ENCODE data around the gene TACO1. TPM values are rescaled to one million over a fixed set of nuclear protein-coding genes. Genes with fewer than 3 reads are reported as not detected.

The TACO1 gene
- total and polyA plus RNA-seq, 4 experiments from 2014 or later = 17.7 to 22.8 (median 21.1) TPM

DNA sequence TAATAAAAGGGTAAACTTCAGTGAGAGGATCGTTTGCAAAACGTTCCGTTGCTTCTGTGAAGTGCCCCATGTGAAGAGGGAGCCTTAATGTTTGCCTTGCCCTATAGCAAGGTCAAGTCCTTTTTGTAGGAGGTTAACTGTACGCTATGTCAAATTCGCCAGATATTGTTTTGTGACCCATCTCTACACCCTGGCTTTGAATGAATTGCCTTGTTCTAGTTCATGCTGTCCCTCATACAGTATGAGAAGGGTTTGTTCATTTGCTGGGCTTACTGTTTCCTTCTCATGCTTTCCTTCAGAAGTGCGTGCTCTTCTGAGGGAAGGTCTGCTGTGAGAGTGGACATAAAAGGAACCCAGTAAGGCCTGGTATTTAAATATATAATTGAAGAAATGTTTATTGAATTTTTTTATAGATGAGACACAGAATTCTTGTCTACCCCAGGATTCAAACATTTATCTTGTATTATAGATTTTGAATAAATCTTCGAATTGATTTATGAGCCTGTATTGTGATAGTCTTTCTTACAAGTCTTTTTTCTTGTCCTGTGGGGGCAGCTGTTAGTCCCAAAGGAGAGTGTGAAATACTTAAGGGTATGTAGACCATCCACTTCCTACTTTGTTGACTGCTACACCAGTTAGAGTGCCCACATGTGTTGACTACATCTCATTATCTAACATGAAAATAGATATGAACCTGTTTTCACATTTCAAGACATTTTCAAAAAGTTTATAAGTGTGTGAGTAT is 23.3 kb downstream of the TACO1 start:
- peak overlapping the region in 6 of 7 donors; percentile 87 to 94 (median 92) for H3K27ac Mint-ChIP-seq
- POLR2A ChIA-PET (ENCODE audit: partially characterized antibody) = interaction anchor here (0.8 to 5.4 kb wide), 10 partner anchors 10 to 184 kb away, joined by 3 to 96 read pairs (median 10); partner anchors contain the start of genes DCAF7 and LIMD2
- H3K4me1 ChIP-seq (ENCODE audit: insufficient read depth, low read length) = peaks cover 54% of the 10 kb centered on the region

DNA sequence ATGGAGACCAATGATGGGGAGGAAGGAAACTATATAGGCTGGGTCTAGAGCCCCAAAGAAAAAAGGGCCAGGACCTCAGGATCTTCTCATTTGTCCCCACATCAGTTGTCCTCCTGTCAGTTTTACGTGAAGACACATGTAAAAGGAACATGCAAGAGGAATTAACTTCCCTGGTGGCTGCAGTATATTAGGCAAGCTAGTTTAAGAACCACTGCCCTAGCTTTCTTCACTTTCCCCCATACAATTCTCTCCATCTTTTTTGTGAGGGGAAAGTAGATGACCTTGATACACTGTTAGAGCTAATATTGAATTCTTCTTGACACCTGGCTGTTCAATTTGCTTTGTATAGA is 23.8 kb downstream of the TACO1 start:
- Histone ChIP-seq H3K4me3 (ENCODE audit: low read length in 2 of 2) (no peak overlapping the region), H3K4me1 (ENCODE audit: insufficient read depth, low read length) (peaks cover 54% of the 10 kb centered on the region), H3K27ac (ENCODE audit: low read depth, low read length) (no peak overlapping the region), H3K27me3 (ENCODE audit: insufficient read depth, low read length) (no peaks in the 10 kb centered on the region), H3K9me3 (ENCODE audit: control insufficient read depth in 1 of 2, low read length in 2 of 2) (no peaks in the 10 kb centered on the region), H3K36me3 (ENCODE audit: insufficient read depth, low read length) (no peaks in the 10 kb centered on the region)
- Mint-ChIP-seq H3K27me3 (no peaks in the 10 kb centered on the region), H3K4me1 (peaks cover 32 to 57% (median 49%) of the 10 kb centered on the region in 4 donors), H3K9me3 (no peaks in the 10 kb centered on the region), H3K27ac (peak overlapping the region in 2 of 7 donors; percentile 30 to 90), H3K4me3 (peak overlapping the region; percentile 68 to 98 (median 97)), H3K36me3 (peaks cover 0 to 16% of the 10 kb centered on the region in 2 donors)
- ChIA-PET CTCF (ENCODE audit: partially characterized antibody) (interaction anchor here (4.6 kb wide), 1 partner anchor 12 kb away, joined by 20 read pairs; no protein-coding TSS in a partner anchor), POLR2A (ENCODE audit: partially characterized antibody) (interaction anchor here (0.8 to 5.4 kb wide), 4 partner anchors 14 to 184 kb away, joined by 3 to 96 read pairs (median 50); no protein-coding TSS in a partner anchor)
- DNase-seq = no peak
- intact Hi-C loops (cut with micrococcal nuclease) = loop anchor here (5.0 kb wide), 2 partner anchors 73 to 203 kb away; partner anchors contain the start of genes FTSJ3 and PSMC5

More for the DNA sequence above, 23.3 kb downstream of the TACO1 start:
- H3K4me1 Mint-ChIP-seq = peaks cover 32 to 55% (median 47%) of the 10 kb centered on the region in 4 donors
- intact Hi-C loops (cut with micrococcal nuclease) = loop anchor here (2.0 to 5.0 kb wide), 3 partner anchors 73 to 219 kb away; partner anchors contain the start of genes FTSJ3, PSMC5 and SMARCD2
- CTCF ChIA-PET (ENCODE audit: partially characterized antibody) = interaction anchor here (1.9 to 4.6 kb wide), 5 partner anchors 11 to 87 kb away, joined by 5 to 37 read pairs (median 13); no protein-coding TSS in a partner anchor
- no peaks in the 10 kb centered on the region for H3K36me3 ChIP-seq (ENCODE audit: insufficient read depth, low read length)
- no peak overlapping the region for H3K27ac ChIP-seq (ENCODE audit: low read depth, low read length)
- H3K27me3 Mint-ChIP-seq = no peaks in the 10 kb centered on the region
- peaks cover 0 to 16% of the 10 kb centered on the region in 2 donors for H3K36me3 Mint-ChIP-seq
- DNase-seq = no peak
- H3K4me3 ChIP-seq (ENCODE audit: low read length in 2 of 2) = peak overlapping the region; percentile 43 to 76
- H3K9me3 ChIP-seq (ENCODE audit: control insufficient read depth in 1 of 2, low read length in 2 of 2) = no peaks in the 10 kb centered on the region
- no peaks in the 10 kb centered on the region for H3K9me3 Mint-ChIP-seq
- peak overlapping the region; percentile 95 to 99 (median 98) for H3K4me3 Mint-ChIP-seq
- no peaks in the 10 kb centered on the region for H3K27me3 ChIP-seq (ENCODE audit: insufficient read depth, low read length)

DNA sequence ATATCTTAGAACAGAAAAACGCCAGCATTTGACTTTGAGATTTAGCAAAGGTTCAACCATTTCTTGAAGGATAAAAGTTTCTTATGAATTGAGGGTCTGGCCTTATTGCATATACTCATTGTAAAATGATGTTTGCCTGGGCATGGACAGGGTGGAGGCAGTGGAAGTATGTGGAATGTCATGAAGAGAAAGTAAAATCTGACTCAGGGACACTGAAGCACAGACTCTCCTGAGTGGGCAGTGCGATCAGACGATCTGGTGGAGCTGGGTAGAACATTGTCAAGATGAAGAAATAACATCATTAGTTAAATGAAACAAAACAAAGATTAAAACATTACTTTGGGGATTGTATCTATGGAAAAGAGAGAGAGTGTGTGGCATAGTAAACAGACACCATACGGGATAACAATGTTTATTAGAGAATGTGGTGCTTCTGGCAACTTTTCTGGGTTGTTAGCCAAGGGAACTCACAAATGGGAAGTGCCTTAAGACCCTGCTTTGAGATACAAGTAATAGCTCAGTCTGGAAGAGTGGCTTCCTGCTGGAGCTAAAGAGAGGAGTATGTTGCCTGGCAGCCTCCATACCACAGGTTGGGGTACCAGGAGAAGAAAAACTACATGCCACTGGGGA is 26.0 kb downstream of the TACO1 start:
- H3K4me3 ChIP-seq (ENCODE audit: low read length in 2 of 2) = no peak overlapping the region
- no peak for DNase-seq
- Mint-ChIP-seq H3K9me3 (no peaks in the 10 kb centered on the region), H3K27ac (peak overlapping the region in 2 of 7 donors; percentile 0 to 12), H3K36me3 (peaks cover 0 to 27% of the 10 kb centered on the region in 2 donors), H3K4me1 (peaks cover 37 to 64% (median 54%) of the 10 kb centered on the region in 4 donors), H3K27me3 (no peaks in the 10 kb centered on the region), H3K4me3 (peak overlapping the region in 3 of 8 donors; percentile 2 to 41 (median 31))
- ChIA-PET POLR2A (ENCODE audit: partially characterized antibody) (interaction anchor here (0.7 to 1.7 kb wide), 4 partner anchors 10 to 71 kb away, joined by 3 to 5 read pairs (median 4); no protein-coding TSS in a partner anchor), CTCF (ENCODE audit: partially characterized antibody) (interaction anchor here (0.6 to 4.6 kb wide), 3 partner anchors 14 to 84 kb away, joined by 3 to 20 read pairs (median 10); no protein-coding TSS in a partner anchor)
- no peaks in the 10 kb centered on the region for H3K27me3 ChIP-seq (ENCODE audit: insufficient read depth, low read length)
- intact Hi-C loops (cut with micrococcal nuclease) = no loop called here
- H3K4me1 ChIP-seq (ENCODE audit: insufficient read depth, low read length) = peaks cover 49% of the 10 kb centered on the region
- H3K27ac ChIP-seq (ENCODE audit: low read depth, low read length) = no peak overlapping the region
- H3K9me3 ChIP-seq (ENCODE audit: control insufficient read depth in 1 of 2, low read length in 2 of 2) = no peaks in the 10 kb centered on the region
- H3K36me3 ChIP-seq (ENCODE audit: insufficient read depth, low read length) = no peaks in the 10 kb centered on the region

DNA sequence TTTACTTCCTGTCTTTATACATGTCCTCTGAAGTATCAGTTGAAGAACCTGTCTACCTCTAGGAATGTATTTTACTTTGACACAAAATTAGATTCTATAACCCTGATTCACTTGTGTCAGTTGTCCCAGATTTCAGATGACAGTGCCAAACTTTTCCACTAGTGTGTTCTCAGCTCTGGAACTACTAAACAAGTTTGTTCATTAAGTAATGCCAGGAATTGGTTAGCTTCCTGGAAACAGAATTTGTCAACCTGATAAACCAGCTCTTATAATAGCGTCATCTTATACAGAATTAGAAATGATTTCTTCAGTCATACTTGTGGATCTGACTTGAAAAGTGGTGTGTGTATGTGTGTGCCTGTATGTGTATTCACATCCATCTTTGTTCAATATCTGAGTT is 28.9 kb downstream of the TACO1 start:
- Histone ChIP-seq H3K9me3 (ENCODE audit: control insufficient read depth in 1 of 2, low read length in 2 of 2) (no peaks in the 10 kb centered on the region), H3K4me1 (ENCODE audit: insufficient read depth, low read length) (peaks cover 45% of the 10 kb centered on the region), H3K4me3 (ENCODE audit: low read length in 2 of 2) (no peak overlapping the region), H3K36me3 (ENCODE audit: insufficient read depth, low read length) (peaks cover 12% of the 10 kb centered on the region), H3K27me3 (ENCODE audit: insufficient read depth, low read length) (no peaks in the 10 kb centered on the region), H3K27ac (ENCODE audit: low read depth, low read length) (no peak overlapping the region)
- Mint-ChIP-seq H3K9me3 (no peaks in the 10 kb centered on the region), H3K27ac (no peak overlapping the region), H3K27me3 (no peaks in the 10 kb centered on the region), H3K4me3 (no peak overlapping the region), H3K36me3 (peaks cover 15 to 33% of the 10 kb centered on the region in 2 donors), H3K4me1 (peaks cover 42 to 75% (median 51%) of the 10 kb centered on the region in 4 donors)
- ChIA-PET POLR2A (ENCODE audit: partially characterized antibody) (interaction anchor here (1.4 to 1.8 kb wide), 2 partner anchors 8 to 81 kb away, joined by 4 to 9 read pairs; partner anchors contain the start of gene MAP3K3), CTCF (ENCODE audit: partially characterized antibody) (interaction anchor here (1.4 kb wide), 2 partner anchors 81 to 204 kb away, joined by 3 to 4 read pairs; no protein-coding TSS in a partner anchor)
- intact Hi-C loops (cut with micrococcal nuclease) = no loop called here
- no peak for DNase-seq

DNA sequence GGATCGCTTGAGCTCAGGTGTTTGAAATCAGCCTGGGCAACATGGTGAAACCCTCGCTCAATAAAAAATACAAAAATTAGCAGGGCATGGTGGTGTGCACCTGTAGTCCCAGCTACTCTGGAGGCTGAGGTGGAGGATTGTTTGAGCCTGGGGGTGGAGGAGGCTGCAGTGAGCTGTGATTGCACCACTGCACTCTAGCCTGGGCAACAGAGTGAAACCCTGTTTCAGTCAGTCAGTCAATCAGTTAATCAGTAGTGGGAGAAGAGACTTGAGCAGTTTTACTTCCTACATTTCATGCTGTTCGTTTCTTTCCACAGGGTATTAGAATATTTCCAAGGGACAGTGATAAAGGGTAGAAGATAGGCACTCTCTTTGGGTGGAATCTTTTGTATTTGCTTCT is 30.4 kb downstream of the TACO1 start:
- CTCF ChIA-PET (ENCODE audit: partially characterized antibody) = interaction anchor here (1.4 to 1.7 kb wide), 2 partner anchors 9 to 79 kb away, joined by 3 to 6 read pairs; partner anchors contain the start of gene MAP3K3
- Histone ChIP-seq H3K36me3 (ENCODE audit: insufficient read depth, low read length) (peaks cover 21% of the 10 kb centered on the region), H3K27ac (ENCODE audit: low read depth, low read length) (no peak overlapping the region), H3K4me3 (ENCODE audit: low read length in 2 of 2) (no peak overlapping the region), H3K27me3 (ENCODE audit: insufficient read depth, low read length) (no peaks in the 10 kb centered on the region), H3K9me3 (ENCODE audit: control insufficient read depth in 1 of 2, low read length in 2 of 2) (no peaks in the 10 kb centered on the region), H3K4me1 (ENCODE audit: insufficient read depth, low read length) (peaks cover 30% of the 10 kb centered on the region)
- POLR2A ChIA-PET (ENCODE audit: partially characterized antibody) = interaction anchor here (1.8 kb wide), 1 partner anchor 9 kb away, joined by 9 read pairs; the partner anchor contains the start of gene MAP3K3
- peaks cover 37 to 60% (median 43%) of the 10 kb centered on the region in 4 donors for H3K4me1 Mint-ChIP-seq
- H3K36me3 Mint-ChIP-seq = peaks cover 29 to 46% of the 10 kb centered on the region in 2 donors
- H3K4me3 Mint-ChIP-seq = no peak overlapping the region
- DNase-seq = no peak
- intact Hi-C loops (cut with micrococcal nuclease) = no loop called here
- no peaks in the 10 kb centered on the region for H3K9me3 Mint-ChIP-seq
- no peaks in the 10 kb centered on the region for H3K27me3 Mint-ChIP-seq
- no peak overlapping the region for H3K27ac Mint-ChIP-seq

DNA sequence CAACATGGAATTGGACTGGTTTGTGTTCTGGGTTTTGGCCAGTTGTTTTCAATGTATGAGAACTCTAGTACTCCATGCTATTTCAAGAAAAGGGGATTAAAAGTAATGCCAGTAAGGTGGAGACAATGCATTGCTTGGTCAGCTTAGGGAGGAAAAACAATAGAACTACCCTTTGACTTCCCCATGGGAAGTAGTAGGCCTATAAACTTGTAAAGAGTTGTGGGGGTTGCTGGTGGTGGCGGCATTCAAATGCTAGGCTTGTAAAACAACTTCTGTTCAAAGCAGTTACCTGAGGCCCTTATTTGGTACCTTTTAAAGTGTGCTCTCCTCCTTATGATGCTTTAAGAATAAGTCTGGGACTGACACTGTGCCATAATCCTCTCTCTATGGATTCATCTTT is 30.9 kb downstream of the TACO1 start:
- H3K36me3 Mint-ChIP-seq = peaks cover 34 to 52% of the 10 kb centered on the region in 2 donors
- H3K4me3 Mint-ChIP-seq = no peak overlapping the region
- CTCF ChIA-PET (ENCODE audit: partially characterized antibody) = interaction anchor here (1.7 kb wide), 1 partner anchor 10 kb away, joined by 6 read pairs; the partner anchor contains the start of gene MAP3K3
- Histone ChIP-seq H3K9me3 (ENCODE audit: control insufficient read depth in 1 of 2, low read length in 2 of 2) (no peaks in the 10 kb centered on the region), H3K27me3 (ENCODE audit: insufficient read depth, low read length) (no peaks in the 10 kb centered on the region), H3K36me3 (ENCODE audit: insufficient read depth, low read length) (peaks cover 27% of the 10 kb centered on the region), H3K4me1 (ENCODE audit: insufficient read depth, low read length) (peaks cover 25% of the 10 kb centered on the region), H3K4me3 (ENCODE audit: low read length in 2 of 2) (no peak overlapping the region), H3K27ac (ENCODE audit: low read depth, low read length) (no peak overlapping the region)
- POLR2A ChIA-PET (ENCODE audit: partially characterized antibody) = interaction anchor here (1.8 kb wide), 1 partner anchor 10 kb away, joined by 9 read pairs; the partner anchor contains the start of gene MAP3K3
- peaks cover 35 to 58% (median 43%) of the 10 kb centered on the region in 4 donors for H3K4me1 Mint-ChIP-seq
- no peak for DNase-seq
- intact Hi-C loops (cut with micrococcal nuclease) = no loop called here
- no peak overlapping the region for H3K27ac Mint-ChIP-seq
- no peaks in the 10 kb centered on the region for H3K9me3 Mint-ChIP-seq
- H3K27me3 Mint-ChIP-seq = no peaks in the 10 kb centered on the region
